NCI-H510A treated with DMSO at 0.1 percent for 48 hours (cell line): Measurements from ENCODE around the gene PRAMEF12.
"Not testable (repeated sequence)": the region's sequence is repeated elsewhere in the genome, so short reads cannot be mapped to it uniquely, and the experiment has no call there.

ENCODE experiments used
- DNase-seq: peaks from one replicate; lab custom pipeline; 2025; lab: John Stamatoyannopoulos, UW

The PRAMEF12 gene

GRCh38 chr1:12773438-12773837 is at the start of gene PRAMEF12:
TSS of gene PRAMEF12 (plus strand) at chr1:12773738. CDS start at chr1:12774868, 1,130 bp downstream.
- DNase-seq: no peak

- no peak for DNase-seq
These were observed 45.1 kb upstream of the PRAMEF12 start for GRCh38 chr1:12728391-12728790.

- no peak for DNase-seq
These were observed 43.4 kb upstream of the PRAMEF12 start for GRCh38 chr1:12730156-12730555.

GRCh38 chr1:12731084-12731483 is 42.5 kb upstream of the PRAMEF12 start:
- DNase-seq: not testable (repeated sequence)

- no peak for DNase-seq
These were observed 38.9 kb upstream of the PRAMEF12 start for GRCh38 chr1:12734651-12735050.

- DNase-seq: no peak
These were observed 34.6 kb upstream of the PRAMEF12 start for GRCh38 chr1:12738934-12739333.

- no peak for DNase-seq
These were observed 33.9 kb upstream of the PRAMEF12 start for GRCh38 chr1:12739613-12740012.

- DNase-seq: no peak
These were observed 31.6 kb upstream of the PRAMEF12 start for GRCh38 chr1:12741946-12742345.

- no peak for DNase-seq
These were observed 28.2 kb upstream of the PRAMEF12 start for GRCh38 chr1:12745126-12745991.

- no peak for DNase-seq
These were observed 27.6 kb upstream of the PRAMEF12 start, which contains the start of gene CFAP107 for GRCh38 chr1:12745992-12746323. TSS of gene CFAP107 (plus strand) at chr1:12746200. CDS start at chr1:12746431, 231 bp downstream.

- DNase-seq: no peak
These were observed 24.7 kb upstream of the PRAMEF12 start for GRCh38 chr1:12748778-12749355.

- DNase-seq: no peak
These were observed 18.8 kb upstream of the PRAMEF12 start for GRCh38 chr1:12754738-12755137.

- DNase-seq: no peak
These were observed 17.3 kb upstream of the PRAMEF12 start for GRCh38 chr1:12756273-12756672.

- no peak for DNase-seq
These were observed 16.6 kb upstream of the PRAMEF12 start for GRCh38 chr1:12756768-12757413.

- DNase-seq: no peak
These were observed 15.7 kb upstream of the PRAMEF12 start for GRCh38 chr1:12757836-12758235.

GRCh38 chr1:12760256-12760795 is 13.2 kb upstream of the PRAMEF12 start:
- DNase-seq: no peak

GRCh38 chr1:12761781-12762180 is 11.8 kb upstream of the PRAMEF12 start:
- DNase-seq: no peak

GRCh38 chr1:12762766-12763165 is 10.8 kb upstream of the PRAMEF12 start:
- DNase-seq: no peak

GRCh38 chr1:12763479-12763878 is 10.1 kb upstream of the PRAMEF12 start:
- DNase-seq: no peak

- DNase-seq: no peak
These were observed 9.5 kb upstream of the PRAMEF12 start for GRCh38 chr1:12764016-12764415.

GRCh38 chr1:12769031-12769430 is 4.5 kb upstream of the PRAMEF12 start:
- no peak for DNase-seq

GRCh38 chr1:12769976-12770505 is 3.5 kb upstream of the PRAMEF12 start:
- DNase-seq: no peak
